GM18861 (cell line): Measurements from ENCODE around the gene TBX2.

Experiments
- ATAC-seq: cut with Tn5 transposase; IDR thresholded peaks from one replicate; pipeline ENCODE4 v1.9.1; 2021; ENCODE audit not compliant: unreplicated experiment

Gene TBX2

DNA sequence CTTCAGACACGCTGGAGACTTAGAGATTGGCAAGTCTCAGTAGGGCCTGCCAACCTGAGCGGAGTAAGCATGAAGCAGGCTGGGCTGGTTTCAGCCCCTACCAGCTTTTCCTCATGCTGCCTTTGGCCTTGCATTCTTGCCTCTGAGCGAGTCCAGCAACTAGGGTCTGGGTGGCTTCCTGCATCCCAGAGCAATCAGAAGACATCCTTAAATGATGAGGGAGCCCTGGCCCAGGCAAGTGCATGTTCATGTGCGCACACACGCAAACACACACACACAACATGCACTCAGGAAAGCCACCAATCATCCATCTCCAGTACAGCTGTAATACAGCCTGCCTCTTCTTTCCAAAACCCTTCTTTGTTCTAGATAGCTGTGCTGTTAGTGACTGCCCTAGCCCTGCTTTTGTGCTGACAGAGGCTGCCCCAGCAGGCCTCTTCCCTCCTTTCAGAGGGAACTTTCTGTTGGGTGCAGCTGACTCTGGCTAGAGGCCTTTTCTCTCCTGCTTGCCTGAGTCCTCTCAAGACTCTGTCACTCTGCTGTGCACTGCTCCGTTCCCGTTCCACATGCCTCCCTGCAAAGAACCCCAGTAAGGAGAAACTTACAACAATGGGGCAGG is 30.7 kb upstream of the TBX2 start:
- ATAC-seq = no peak

DNA sequence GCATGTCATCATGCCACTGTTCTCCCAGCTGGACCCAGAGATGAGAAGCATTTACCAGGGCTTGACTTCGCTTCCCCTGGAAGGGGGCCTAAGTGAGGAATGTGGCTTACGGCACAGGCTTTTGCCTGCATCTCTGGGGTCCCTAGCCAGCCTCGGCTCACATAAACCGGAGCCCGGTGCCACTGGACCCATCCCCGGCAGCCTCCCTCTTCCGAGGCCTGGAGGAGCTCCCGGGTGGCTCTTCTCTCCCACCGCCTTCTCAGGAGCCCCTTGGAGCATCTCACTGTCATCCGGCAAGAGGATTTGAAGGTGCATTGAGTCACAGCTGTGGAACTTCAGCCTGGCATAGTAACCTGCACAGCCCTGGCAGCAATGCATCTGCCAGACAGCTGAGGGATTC is 29.9 kb upstream of the TBX2 start:
- no peak for ATAC-seq

DNA sequence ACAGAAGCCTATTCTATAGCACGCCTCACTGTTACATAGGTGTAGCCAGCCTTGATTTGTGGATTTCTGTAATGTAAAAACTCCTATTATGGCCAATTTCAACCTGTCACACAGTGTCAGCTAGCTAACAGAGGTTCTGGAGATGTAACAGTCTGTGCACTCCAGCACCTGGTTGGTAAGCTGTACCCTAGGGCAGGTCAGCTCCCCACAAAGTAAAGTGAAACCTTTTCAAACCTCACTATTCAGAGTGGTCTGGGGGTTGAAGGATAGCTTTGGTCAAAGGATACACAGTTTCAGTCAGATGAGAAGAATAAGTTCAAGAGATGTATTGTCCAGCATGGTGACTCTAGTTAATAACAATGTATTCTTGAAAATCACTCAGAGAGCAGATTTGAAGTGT is 28.5 kb upstream of the TBX2 start:
- no peak for ATAC-seq

DNA sequence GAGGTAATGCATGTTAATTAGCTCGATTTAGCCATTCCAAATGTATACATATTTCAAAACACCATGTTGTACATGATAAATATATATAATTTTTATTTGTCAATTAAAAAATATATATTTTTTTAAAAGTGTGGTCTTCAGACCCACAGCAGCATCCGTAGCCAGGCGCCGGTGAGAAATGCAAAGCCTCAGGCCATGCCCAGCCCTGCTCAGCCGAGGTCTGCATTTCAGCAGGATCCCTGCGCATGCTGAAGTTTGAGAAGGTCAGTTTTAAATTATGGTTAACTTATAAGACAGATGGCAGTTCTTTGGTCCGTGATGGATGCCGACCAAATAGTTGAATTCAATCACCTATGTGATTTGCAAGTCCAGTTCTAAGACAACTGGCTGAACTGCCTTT is 28.0 kb upstream of the TBX2 start:
- ATAC-seq = no peak

DNA sequence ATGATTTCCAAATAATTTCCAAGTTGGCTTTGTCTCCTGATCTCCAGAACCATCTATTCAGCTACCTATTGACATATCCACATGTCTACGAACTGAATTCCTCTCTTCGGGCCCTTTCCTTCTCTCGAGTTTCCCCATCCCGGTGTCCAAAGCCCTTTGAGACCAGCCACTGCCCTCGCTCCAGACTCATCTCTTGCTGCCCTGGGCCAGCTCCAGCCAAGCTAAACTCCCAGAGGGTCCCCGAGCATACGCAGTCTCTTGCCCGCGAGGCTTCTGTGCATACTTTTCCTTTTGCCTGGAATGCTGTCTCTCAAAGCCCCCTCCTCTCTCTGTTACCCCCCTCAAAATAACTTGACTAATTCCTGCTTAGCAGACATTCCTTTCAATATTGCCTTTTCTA is 27.2 kb upstream of the TBX2 start:
- ATAC-seq = no peak

DNA sequence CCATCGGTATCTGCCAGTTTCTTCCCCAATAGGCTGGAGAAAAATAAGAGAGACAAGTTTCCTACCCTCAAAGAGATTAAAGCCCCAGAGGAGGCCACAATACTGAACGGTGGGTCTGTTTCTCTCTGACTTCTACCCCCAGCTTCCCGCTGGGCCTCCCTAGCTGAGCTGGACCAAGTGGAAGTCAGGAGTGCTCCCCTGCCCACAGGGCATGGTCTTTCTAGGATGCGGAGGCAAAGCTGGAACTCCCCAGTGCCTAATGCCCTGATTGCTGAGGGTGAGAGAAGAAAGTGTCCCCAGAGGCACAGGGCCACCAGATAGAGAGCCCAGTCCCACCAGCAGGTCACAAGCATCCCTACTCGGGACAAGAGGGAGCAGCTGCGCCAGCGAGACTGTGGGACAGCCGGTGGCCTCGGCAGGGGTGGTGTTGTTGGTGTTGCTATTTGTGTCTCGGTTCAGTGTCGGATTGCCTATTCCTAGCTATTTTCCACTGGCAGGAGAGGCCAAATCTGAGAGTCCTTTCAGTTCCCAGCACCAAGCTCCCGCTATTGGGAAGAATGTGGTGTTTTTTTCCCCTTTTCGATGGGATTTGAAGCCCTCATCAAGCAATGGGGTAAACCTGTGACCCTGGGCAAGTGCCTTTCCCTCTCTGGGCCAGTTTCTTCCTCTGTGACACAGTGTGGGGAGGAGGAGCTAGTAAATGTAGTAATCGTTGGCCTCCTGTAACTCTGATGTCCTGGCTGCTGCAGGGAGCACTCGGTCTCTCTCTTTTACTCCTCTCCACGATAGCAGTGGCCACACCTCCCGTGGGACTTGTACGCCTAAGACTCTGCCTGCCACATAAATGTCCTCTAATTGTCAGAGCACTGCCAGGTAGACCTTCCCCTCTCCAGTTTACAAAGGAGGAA is 22.5 kb upstream of the TBX2 start:
- no peak for ATAC-seq

DNA sequence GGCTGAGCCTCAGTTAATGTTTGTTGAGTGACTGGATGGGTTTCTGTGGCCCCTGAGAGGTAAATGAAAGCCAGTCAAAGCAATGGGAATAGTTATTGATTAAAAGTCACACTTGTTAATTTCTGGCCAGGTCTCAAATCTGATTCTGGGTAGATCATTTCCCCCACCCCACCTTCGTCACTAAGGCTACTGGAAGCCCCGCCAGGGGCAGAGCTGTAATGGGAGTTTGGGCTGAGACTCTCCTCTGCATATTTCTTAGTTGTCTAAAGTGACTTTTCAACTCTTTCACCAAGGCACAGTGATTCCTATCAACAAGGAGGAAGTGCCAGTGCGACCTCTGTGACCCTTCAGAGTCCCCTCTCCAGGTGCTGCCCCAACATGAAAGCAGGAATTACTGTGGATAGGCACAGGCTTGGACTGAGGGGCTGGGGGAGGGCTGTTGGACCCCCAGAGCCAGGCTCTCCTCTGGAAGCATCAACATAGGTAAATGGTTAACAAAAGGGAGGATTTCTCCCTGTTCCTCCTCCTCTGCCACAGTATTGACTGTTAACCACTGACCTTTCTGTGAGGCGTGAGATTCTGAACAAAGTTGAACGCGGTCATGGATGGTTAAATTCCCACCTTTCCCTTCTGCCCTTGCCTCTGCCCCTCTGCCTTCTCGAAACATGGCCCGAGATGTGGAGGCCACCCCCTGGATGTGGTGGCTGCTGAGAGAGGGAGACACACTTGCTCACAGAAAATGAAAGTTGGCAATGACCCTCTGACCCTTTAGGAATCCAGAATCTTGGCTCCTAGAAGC is 20.8 kb upstream of the TBX2 start:
- no peak for ATAC-seq

DNA sequence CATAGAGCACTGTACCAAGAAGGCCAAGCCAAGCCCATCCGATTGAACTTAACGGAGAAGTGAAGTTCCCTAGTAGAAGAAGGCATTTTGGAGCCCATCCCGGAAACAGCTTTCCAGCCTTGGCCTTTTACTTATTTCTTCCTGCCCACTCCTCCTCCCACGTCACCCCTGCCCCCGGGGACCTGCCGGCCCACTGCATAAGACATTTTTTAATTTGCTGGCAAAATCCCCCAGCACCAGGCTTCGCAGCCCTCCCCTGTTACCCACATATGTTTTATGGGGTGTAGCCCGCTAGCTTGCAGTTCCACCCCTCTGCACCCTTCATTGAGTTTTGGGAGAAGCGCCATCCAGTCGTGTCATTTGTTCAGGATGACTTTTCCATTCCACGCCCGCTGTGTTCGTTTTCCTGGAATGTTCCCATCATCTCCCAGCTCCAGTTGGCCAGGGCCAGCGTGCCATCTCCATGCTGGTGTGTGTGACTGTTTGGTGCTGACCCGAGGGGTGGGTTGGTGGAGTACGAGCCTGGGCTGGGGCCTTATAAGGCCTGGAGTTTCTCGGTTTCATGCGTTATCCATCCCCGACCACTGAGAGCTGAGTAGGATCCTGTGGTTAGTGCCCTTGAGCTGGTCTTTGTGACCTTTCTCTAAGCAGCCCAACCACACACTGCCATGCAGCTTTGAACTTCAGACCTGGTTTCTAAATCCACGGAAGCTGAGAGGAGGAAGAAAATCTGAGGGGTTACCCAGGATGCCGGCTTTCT is 20.0 kb upstream of the TBX2 start:
- ATAC-seq = no peak

DNA sequence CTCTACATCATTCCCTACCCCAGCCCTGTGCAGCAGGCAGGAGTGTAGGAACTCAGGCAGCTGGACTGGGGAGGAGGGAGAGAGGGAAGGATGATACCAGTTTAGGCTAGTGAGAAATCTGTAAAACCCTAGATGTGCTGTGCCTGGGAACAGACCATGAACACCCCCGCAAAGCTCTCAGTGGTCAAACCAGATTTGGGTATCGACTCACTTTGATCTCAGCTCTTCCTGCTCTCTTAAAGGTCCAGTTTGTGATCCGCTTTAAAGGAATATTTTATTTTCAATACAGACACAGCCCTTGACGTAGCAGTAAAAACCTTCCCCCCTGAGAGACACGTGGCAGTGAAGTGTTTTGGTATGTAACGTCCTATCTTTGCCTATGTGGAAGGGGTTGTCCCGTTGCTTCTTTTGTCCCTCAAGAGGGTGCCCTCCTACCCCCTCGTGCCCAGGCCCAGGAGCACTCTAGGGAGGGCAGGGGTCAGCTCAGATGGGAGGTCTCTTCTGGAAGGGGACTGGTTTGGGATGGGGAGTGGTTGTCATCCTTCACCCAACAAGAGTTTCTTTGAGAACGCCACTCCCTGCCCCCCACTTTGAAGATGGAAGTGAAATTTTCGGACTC is 19.3 kb upstream of the TBX2 start:
- no peak for ATAC-seq

DNA sequence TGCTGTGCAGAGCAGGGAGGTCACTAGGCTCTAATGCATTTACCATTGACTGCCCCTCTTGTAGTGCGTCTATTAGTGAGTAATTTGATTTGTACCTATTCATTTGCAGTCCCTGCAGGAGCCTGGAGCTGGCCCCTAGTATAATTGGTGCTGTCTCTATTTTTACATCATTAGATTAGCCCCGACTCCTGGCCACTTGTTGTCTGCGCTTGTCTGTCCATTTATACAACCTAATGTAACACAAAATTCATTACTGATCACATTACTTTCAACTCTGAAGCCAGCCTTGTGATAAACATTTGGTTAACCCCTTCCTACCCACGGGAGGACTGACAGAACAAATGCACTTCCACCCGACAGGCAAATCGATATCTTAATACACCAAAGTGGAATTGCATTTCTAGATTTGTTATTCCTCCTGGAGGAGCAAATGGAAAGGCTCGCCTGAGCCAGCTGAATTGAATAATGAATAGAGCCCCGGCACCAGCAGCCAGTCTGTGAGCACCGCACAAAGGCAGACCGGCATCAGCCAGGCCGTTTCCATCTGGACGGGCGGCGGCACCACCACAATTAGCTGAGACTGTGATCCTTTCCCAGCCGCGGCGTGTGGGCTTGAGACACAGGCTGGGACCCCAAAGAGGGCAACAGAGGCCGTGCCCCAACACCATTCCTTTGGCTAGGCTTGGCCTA is 18.7 kb upstream of the TBX2 start:
- ATAC-seq = no peak

DNA sequence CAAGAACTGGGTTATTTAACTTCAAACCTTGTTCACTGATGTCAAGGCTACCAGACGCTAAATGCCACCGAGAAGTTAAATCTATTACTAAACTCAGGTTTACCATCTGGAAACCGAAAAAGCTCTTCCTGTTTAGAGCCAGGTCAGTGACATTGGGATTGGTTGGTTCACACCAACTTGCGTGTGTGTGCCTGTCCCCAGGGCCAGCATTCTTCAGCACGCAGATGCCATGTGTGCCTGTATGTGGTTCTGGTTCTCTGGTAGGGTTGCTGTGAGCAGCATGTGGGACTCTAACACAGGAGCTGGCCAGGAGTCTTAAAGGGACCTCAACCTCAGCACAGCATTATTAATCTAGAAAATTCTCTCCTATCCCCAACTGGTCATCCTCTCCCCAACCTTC is 18.1 kb upstream of the TBX2 start:
- ATAC-seq = no peak

DNA sequence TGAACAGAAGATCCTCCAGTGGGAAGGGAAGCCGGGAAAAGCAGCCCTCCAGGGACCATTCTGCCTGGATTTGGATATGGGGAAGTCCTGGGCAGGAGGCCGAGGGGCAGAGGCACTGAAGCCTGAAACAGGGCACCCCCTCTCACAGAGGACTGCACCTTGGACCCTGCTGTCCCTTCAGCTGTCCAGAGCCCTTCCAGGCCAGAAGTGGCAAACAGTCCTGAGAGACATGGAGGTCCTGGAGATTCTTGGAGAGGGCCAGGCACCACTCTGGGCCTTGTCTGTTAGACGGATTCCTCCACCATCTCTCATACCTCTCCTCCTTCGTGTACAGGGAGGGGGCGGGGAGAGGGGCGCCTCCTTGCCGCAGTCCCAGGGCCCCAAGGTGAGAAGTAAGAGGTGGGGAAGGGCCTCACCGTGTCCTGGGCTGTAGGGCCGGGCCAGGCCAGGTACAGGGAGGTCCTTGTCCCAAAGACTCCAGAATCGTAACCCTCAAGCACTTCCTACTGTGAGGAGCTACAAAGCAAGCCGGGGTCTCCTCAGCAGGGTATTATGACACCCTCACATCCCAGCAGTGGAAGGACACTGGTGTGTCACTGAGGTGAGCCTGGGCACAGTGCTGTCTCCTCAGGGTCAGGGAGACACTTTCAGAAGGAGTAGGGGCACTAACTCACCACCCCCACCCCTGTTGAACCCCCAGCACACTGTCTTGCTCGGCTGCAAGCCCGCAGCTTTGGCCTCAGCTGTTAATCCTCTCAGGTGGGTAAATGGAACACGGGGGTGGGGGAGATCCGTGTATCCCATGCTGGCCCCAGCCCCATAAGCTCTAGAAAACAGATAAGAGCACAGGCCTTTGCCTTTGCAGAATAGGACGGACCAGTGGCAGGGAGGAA is 16.6 kb upstream of the TBX2 start:
- ATAC-seq = no peak

DNA sequence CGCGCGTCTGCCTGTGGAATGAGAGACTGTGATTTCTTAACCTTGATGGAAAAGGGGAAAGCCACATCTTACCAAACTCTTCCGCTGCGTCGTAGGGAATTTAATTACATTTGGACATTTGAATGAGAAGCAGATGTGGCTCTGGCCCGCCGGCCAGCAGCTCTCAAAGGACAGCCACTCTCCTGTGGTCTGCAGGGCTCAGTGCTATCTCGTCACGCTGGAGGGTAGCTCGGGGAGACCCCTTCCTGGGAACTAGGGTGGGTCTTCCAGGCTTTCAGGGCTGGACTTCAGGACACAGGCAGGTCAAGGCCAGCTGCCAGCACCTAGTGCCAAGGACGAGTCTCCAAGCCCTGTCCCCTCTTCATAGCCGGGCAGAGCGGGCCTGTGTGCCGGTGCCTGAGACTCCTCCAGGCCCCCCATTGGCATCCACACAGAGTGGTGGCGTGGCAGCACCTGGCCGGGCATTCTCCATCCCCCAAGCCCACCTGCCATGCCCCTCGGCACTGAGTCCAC is 15.9 kb upstream of the TBX2 start:
- ATAC-seq = no peak

DNA sequence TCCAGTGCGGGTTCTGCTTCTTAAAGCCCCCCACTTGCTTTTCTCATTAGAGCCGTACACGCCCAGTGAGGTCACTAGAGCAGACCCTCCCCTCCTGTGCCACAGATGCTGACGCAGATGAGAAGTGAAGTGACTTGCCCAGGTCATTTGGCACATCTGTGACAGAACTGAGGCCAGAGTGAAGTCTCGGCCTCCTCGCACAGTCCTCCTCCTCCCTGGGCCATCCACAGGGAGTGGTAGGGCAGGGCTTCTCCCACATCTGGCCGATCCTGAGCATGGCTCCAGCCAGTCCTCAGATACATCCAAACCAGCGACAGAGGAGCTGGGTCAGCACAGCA is 15.3 kb upstream of the TBX2 start:
- ATAC-seq = no peak

DNA sequence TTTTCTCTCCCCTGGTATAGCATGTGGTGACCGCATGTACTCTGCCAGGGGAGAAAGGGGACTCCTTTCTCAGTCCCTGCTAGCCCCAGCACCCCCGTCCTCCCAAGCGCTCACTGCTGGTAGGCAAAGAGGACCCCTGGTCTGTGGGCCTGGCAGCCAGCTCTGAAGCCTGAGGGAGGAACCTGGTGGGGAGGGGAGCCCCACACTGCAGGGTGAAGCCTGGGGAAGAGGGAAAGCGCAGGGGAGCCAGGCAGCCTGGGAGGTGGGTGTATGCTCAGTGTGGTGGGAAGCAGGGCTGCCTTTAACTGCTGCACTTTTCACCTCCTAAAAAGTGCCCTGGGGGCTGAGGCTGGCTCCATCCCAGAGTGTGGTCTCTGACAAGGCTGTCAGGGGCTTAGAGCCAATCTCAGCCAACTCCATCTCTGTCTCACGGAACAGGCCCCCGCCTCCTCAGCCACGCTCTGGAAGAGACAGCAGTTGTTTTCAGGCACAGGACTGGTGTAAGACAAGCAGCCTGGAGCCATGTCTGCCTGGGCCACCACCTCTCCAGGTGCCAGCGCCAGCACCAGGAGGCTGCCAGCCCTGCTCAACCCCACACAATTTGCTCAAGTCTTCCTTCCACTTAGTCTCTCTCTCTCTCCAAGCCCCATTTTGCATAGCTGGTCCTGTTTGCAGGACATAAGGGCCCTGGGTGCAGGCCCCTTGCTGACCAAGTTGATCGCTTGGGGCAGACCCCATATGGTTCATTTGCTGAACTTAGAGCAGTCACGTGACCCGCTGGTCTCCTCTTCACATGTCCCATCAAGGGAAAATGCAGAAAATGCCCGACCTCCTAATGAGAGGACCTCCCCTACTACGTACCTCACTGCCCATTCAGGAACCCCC is 14.7 kb upstream of the TBX2 start:
- no peak for ATAC-seq

DNA sequence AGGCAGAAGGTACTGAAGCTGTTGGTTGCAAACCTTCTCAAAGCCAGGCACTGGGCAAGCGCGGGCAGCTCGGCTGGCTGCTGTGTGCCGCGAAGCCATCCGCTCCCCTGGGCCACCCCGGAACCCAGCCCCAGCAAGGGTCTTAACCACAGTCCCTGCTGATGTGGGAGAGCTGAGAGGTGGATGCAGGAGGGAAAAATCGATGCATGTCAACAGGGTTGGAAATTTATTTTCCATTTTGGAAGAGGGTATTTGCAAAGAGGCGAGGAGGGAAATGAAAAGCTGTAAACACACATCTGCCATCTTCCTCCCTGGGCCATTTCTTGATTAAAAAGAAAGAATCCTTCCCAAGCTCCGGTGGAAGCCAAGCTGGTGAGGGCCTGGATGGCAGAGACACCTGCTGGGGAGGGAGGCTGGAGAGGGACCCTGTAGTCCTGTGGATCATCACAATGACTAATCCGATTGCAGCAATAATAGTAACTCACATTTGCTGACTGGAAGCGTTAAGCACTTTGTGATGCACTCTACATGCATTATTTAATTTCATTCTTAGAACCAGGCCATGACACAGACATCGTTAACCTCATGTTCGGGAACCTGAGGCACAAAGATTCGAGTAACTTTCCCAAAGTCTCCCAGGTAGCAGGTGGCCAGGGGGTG is 13.9 kb upstream of the TBX2 start:
- ATAC-seq = no peak

DNA sequence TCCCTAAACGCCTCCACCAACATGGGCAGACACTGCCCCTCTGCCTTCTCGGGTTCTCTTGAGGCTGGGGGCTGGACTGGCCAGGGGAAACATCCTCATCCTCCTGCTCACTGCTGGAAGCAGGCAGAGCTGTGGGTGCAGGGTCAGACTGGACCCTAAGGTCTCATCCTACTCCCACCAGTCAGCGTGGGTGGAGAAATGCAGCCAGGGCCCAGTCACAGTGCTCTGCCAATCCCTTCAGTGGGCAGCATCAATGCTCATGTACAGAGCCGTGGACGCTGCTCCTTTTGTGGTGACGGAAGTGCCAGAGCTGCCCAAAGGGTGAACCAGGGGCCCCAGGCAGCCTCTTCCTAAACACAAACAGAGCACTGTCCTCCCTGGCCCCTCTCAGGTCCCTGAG is 13.4 kb upstream of the TBX2 start:
- ATAC-seq = no peak

DNA sequence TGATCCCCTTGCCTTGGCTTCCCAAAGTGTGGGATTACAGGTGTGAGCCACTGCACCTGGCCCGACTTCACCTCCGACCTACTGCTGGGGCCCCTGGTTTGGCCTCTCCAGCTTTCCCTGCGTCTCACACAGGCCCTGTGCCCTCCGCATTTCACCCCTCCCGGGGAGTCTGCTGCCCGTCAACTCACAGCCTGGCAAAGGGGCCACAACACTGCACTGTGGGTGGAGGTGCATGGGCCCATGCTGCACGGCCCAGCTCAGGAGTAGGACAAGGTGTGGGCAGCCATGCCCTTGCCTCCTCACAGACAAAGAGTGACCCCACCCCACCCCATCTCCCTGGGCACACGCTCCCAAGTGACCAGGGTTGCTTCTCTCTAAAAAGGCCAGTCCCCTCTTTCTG is 12.6 kb upstream of the TBX2 start:
- no peak for ATAC-seq
